Neutrophil (primary cell): ENCODE data around the gene ARVCF.

Experiments
- H3K27ac ChIP-seq: fragments of 200-600 bp; sonication (generic); 2 replicates; pipeline ENCODE4 v1.5.1; 2016; ENCODE audit warnings: mild to moderate bottlenecking, moderate library complexity
- H3K27me3 ChIP-seq: fragments of 200-600 bp; sonication (generic); 2 replicates; pipeline ENCODE4 v1.6.0; 2016; ENCODE audit warnings: mild to moderate bottlenecking
- H3K36me3 ChIP-seq: fragments of 200-600 bp; sonication (generic); 2 replicates; pipeline ENCODE4 v1.5.1; 2017
- H3K4me1 ChIP-seq, 2 experiments: fragments of 200-600 bp in 1 of 2; sonication (generic) in 1 of 2; 1 replicate in 1 of 2; 2 replicates in 1 of 2; pipeline versions ENCODE4 v1.5.1 to v1.6.1; 2013 to 2016; ENCODE audit warnings: low read depth in 1 of 2, low read length in 1 of 2, mild to moderate bottlenecking in 1 of 2, moderate library complexity in 1 of 2; ENCODE audit not compliant: control insufficient read depth in 1 of 2, insufficient read depth in 1 of 2
- H3K4me3 ChIP-seq, 2 experiments: fragments of 200-600 bp in 1 of 2; sonication (generic) in 1 of 2; 1 replicate in 1 of 2; 2 replicates in 1 of 2; pipeline ENCODE4 v1.5.1; 2013 to 2016; ENCODE audit warnings: low read depth in 1 of 2, low read length in 1 of 2, mild to moderate bottlenecking in 1 of 2, moderate library complexity in 1 of 2
- H3K9me3 ChIP-seq: fragments of 200-600 bp; sonication (generic); 2 replicates; pipeline ENCODE4 v1.5.1; 2016
- TF ChIP-seq, protein P1 (sequence below): fragments of 200-600 bp; sonication (generic); IDR thresholded peaks from 2 replicates; pipeline ENCODE4 v1.5.1; 2016; ENCODE audit warnings: antibody characterized with exemption

ARVCF gene

DNA sequence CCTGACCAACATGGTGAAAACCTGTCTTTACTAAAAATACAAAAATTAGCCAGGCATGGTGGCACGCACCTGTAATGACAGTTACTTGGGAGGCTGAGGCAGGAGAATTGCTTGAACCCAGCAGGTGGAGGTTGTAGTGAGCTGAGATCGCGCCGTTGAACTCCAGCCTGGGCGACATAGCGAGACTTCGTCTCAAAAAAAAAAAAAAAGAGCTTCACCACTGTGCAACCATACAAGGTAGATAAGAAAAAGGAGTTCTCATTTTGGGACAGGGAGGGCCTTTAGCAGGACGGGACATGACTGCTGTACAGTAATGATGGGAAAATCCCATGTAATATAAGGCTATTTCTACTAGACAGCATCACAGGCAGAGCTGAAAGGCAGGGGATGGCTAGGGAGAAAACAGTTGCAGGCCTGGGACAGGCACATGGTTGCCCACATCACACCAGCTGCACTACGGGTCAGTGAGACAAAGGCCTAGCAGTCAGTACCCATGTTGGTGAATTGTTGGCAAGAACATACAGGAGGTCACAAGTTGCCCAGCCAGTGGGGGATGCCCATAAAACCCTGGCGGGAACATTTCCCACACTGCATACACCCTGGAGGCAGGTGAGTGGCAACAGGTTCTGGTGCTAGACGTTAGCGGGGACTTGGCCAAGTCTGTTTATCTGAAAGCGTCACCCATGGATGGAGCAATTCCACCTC, 9.7 kb upstream of the ARVCF start:
- H3K27ac ChIP-seq, result no peak overlapping the region
- H3K9me3 ChIP-seq, result no peaks in the 10 kb centered on the region
- TF ChIP-seq, protein P1, sequence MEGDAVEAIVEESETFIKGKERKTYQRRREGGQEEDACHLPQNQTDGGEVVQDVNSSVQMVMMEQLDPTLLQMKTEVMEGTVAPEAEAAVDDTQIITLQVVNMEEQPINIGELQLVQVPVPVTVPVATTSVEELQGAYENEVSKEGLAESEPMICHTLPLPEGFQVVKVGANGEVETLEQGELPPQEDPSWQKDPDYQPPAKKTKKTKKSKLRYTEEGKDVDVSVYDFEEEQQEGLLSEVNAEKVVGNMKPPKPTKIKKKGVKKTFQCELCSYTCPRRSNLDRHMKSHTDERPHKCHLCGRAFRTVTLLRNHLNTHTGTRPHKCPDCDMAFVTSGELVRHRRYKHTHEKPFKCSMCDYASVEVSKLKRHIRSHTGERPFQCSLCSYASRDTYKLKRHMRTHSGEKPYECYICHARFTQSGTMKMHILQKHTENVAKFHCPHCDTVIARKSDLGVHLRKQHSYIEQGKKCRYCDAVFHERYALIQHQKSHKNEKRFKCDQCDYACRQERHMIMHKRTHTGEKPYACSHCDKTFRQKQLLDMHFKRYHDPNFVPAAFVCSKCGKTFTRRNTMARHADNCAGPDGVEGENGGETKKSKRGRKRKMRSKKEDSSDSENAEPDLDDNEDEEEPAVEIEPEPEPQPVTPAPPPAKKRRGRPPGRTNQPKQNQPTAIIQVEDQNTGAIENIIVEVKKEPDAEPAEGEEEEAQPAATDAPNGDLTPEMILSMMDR, result no peak
- H3K27me3 ChIP-seq, result no peaks in the 10 kb centered on the region
- no peak overlapping the region for H3K4me3 ChIP-seq
- peaks cover 36% of the 10 kb centered on the region for H3K36me3 ChIP-seq
- peaks cover 25 to 28% of the 10 kb centered on the region in 2 experiments for H3K4me1 ChIP-seq

DNA sequence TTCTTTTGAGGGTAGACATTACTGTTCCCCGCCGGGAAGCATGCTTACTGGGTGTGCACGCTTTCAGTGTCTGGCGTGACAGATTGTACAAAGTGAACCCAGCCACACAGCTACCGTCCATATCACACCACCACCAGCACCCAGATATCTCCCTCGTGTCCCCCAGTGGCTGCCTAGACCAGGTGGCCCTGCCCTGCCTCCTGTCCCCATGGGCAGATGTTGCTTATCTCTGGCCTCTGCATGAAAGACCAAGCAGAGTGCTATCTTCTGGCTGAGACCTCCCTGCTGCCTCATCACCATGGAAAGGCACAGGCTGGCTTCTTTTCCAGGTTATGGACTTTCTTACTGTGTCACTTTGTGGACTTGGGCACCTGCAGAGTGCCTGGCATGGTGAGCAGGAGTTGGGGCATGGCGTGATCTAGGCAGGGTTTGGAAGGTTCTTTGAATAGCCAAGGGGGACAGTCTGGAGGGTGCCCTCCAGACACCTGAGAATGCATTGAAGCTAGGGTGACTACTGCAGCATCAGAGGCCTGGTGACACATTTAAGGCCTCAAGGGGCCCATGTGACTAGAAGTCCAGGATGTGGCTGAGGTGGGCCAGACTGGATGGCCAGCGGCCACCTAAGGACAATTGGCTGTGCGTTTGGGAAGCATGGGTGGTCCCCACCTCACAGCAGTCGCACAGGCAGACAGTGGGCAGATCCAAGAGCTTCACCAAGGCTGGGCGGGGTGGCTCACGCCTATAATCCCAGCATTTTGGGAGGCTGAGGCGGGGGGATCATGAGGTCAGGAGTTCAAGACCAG, 9.0 kb upstream of the ARVCF start:
- Histone ChIP-seq H3K27me3 (no peaks in the 10 kb centered on the region), H3K4me3 (no peak overlapping the region), H3K27ac (no peak overlapping the region), H3K9me3 (no peaks in the 10 kb centered on the region), H3K36me3 (peaks cover 33% of the 10 kb centered on the region), H3K4me1 (peaks cover 25 to 32% of the 10 kb centered on the region in 2 experiments)
- TF ChIP-seq, protein P1, result no peak

DNA sequence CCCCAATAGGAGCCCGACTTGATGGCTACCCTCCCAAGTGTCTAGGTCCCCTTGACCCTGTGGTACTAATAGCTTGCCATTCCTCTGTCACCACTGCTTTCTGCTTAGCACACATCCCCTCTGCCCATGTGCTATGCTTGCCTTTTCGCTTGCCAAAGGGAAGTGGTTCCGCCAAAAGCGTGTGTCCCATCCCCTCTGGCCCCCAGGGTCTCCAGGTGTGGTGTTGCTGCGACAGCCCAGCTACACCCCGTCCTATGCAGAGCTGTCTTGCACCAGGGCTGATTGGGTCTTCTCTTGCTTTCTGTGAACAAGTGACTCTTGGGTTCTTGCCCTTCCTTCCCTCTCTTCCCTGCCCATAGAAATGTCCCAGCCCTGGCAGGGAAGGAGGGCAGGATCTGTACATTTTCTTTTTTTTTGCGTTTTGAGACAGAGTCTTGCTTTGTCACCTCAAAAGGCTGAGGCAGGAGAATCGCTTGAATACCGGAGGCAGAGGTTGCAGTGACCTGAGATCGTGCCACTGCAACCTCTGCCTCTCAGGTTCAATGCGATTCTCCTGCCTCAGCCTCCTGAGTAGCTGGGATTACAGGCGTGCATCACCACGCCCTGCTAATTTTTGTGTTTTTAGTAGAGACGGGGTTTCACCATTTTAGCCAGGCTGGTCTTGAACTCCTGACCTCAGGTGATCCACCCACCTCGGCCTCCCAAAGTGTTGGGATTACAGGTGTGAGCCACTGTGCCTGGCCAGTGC, 8.2 kb upstream of the ARVCF start:
- Histone ChIP-seq H3K4me1 (peaks cover 33 to 40% of the 10 kb centered on the region in 2 experiments), H3K4me3 (no peak overlapping the region), H3K36me3 (peaks cover 28% of the 10 kb centered on the region), H3K27me3 (no peaks in the 10 kb centered on the region), H3K27ac (no peak overlapping the region), H3K9me3 (no peaks in the 10 kb centered on the region)
- TF ChIP-seq, protein P1, result no peak

DNA sequence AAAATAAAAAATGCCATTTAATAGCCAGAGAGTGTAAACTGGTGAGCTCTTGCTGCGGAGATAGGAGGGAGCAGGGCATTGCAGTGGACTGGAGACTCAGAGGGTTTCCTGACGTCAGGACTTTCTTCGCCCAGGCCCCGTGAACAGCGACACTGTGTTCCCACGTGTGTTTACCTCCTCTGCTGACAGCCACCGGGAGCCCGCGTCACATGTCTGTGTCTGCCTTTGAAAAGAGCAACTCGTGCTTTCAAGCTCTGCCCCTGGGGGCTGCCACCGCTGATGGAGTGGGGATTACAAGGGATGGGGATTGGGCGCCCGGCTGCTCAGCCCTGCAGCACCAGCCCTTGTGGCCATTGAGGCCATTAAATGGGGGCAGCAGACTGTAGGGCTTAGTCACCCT, 7.6 kb upstream of the ARVCF start:
- peaks cover 28% of the 10 kb centered on the region for H3K36me3 ChIP-seq
- H3K27me3 ChIP-seq, result no peaks in the 10 kb centered on the region
- TF ChIP-seq, protein P1, result no peak
- H3K4me1 ChIP-seq, result peaks cover 39 to 46% of the 10 kb centered on the region in 2 experiments
- H3K4me3 ChIP-seq, result no peak overlapping the region
- H3K27ac ChIP-seq, result no peak overlapping the region
- no peaks in the 10 kb centered on the region for H3K9me3 ChIP-seq

DNA sequence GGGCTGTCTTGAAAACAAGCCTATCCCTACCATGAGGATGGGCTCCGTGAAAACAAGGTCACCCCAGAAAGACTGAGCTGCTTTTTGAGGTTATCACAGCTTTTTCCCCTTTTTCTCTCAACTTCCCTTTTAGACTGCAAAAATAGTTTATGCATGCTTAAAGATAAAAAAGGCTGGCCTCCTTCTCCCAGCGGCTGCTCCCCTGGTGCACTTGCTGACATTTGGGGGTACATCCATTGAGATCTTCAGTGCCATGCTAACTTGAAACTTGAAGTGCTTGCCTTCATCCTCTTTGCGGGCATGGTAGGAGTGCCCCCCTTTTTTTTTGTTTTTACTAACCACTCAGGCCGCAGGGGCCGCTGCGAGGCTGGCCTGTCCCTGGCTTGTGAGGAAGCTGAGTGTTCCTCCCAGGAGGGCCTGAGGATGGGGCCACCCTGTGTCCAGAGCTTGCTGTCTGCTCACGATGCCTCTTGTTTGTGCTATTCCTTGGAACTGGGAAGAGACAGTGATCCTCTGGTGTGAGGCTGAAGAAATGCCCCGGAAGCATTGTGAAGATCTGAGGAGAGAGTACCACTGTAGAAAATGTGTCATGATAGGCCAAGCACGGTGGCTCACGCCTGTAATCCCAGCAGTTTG, 6.5 kb upstream of the ARVCF start:
- TF ChIP-seq, protein P1, result no peak
- Histone ChIP-seq H3K4me1 (peaks cover 44 to 48% of the 10 kb centered on the region in 2 experiments), H3K36me3 (peaks cover 28% of the 10 kb centered on the region), H3K27ac (peak overlapping the region; percentile 92), H3K9me3 (no peaks in the 10 kb centered on the region), H3K27me3 (peaks cover 6% of the 10 kb centered on the region), H3K4me3 (peak overlapping the region; percentile 90 to 98)
